GM10266 (cell line): Measurements from ENCODE around the gene C4B.
"Not testable (repeated sequence)": the region's sequence is repeated elsewhere in the genome, so short reads cannot be mapped to it uniquely, and the experiment has no call there.

Experiments used
- DNase-seq: peaks from one replicate; pipeline ENCODE4 v3.0.0; 2012; ENCODE audit errors: extremely low spot score
- CTCF ChIP-seq: IDR thresholded peaks from 2 replicates; pipeline ENCODE4 v1.5.1; 2012; ENCODE audit warnings: mild to moderate bottlenecking, low read depth; ENCODE audit not compliant: control insufficient read depth, insufficient read depth; ENCODE audit errors: missing control alignments

C4B gene

DNA sequence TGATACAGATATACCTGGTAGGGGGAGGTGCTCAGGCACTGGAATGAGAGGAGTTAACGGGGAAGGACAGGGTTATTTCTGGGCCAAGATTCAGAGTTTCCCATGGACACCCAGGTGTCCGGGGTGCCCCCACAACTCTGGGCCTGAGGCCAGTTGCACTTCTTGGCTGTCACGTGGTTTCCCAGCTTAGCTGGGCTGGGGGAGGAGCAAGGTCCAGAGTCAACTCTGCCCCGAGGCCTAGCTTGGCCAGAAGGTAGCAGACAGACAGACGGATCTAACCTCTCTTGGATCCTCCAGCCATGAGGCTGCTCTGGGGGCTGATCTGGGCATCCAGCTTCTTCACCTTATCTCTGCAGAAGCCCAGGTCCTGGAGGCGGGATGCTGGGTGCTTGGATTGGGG is at the start of gene C4B:
TSS of gene C4B (plus strand) at position 249 of the 400 bp plus-strand sequence. CDS start at position 300, 51 bp downstream.
- not testable (repeated sequence) for DNase-seq

- no peak for DNase-seq
- TF ChIP-seq CTCF, result no peak
These were observed 48.9 kb upstream of the C4B start for GRCh38 chr6:31965700-31966099.

- TF ChIP-seq CTCF, result no peak
These were observed 48.1 kb upstream of the C4B start for GRCh38 chr6:31966506-31966905.

GRCh38 chr6:31966997-31967925 is 47.3 kb upstream of the C4B start:
- no peak for TF ChIP-seq CTCF
- DNase-seq, result no peak

More at GRCh38 chr6:31966506-31966905, 48.1 kb upstream of the C4B start:
- DNase-seq, result no peak

- no peak for TF ChIP-seq CTCF
- DNase-seq, result no peak
These were observed 46.7 kb upstream of the C4B start for GRCh38 chr6:31967926-31968320.

GRCh38 chr6:31968326-31968725 is 46.3 kb upstream of the C4B start:
- no peak for DNase-seq
- TF ChIP-seq CTCF, result no peak

GRCh38 chr6:31968791-31969711 is 45.5 kb upstream of the C4B start:
- no peak for DNase-seq

More at GRCh38 chr6:31968791-31969711, 45.5 kb upstream of the C4B start:
- TF ChIP-seq CTCF, result no peak
